K562 (cell line): ENCODE results near the gene RNF213. TPM values are rescaled to one million over a fixed set of nuclear protein-coding genes. Genes with fewer than 3 reads are reported as not detected.

Experiments
- ADNP ChIP-seq: fragments of 200-800 bp; sonication (Bioruptor generic); IDR thresholded peaks from 2 replicates; pipeline ENCODE4 v1.6.1; 2016; ENCODE audit warnings: missing genetic modification characterization, missing compliant biosample characterization
- CCNT2 ChIP-seq: IDR thresholded peaks from 2 replicates; pipeline ENCODE4 v1.6.1; 2011; ENCODE audit warnings: borderline replicate concordance, low read depth, mild to moderate bottlenecking, moderate library complexity, mixed read lengths, low read length; ENCODE audit not compliant: insufficient read length; ENCODE audit errors: extremely low read depth
- CTCFL ChIP-seq: IDR thresholded peaks from 2 replicates; pipeline ENCODE4 v1.6.1; 2011; ENCODE audit warnings: borderline replicate concordance, low read depth, mild to moderate bottlenecking, moderate library complexity, low read length; ENCODE audit not compliant: insufficient read depth, poor library complexity, severe bottlenecking
- DPF2 ChIP-seq: fragments of 450-650 bp; IDR thresholded peaks from 2 replicates; pipeline ENCODE4 v1.6.1; 2016
- HDAC1 ChIP-seq, 2 experiments: fragments of 450-650 bp; IDR thresholded peaks; 2 replicates each; pipeline ENCODE4 v1.6.1; 2016 to 2017; ENCODE audit warnings: inconsistent platforms in 1 of 2, mild to moderate bottlenecking in 1 of 2, moderate library complexity in 1 of 2
- KDM1A ChIP-seq, 2 experiments: fragments of 450-650 bp; IDR thresholded peaks; 2 replicates each; pipeline ENCODE4 v1.6.1; 2016; ENCODE audit warnings: mild to moderate bottlenecking in 2 of 2
- MAZ ChIP-seq, 2 experiments: fragments of 450-650 bp in 1 of 2; sonication (generic) in 1 of 2; formaldehyde crosslinking; IDR thresholded peaks in 1 of 2; conservative IDR thresholded peaks in 1 of 2; 2 replicates each; pipeline versions ENCODE4 v1.4.0 to v1.5.0; 2020; ENCODE audit warnings: mild to moderate bottlenecking in 1 of 2, missing genetic modification reagents in 1 of 2
- MTF1 ChIP-seq: fragments of 250-450 bp; sonication (Bioruptor Pico); IDR thresholded peaks from 2 replicates; pipeline ENCODE4 v1.9.0; 2021; ENCODE audit warnings: moderate library complexity, mild to moderate bottlenecking, inconsistent platforms, borderline replicate concordance
- NFXL1 ChIP-seq: fragments of 450-650 bp; formaldehyde crosslinking; IDR thresholded peaks from 2 replicates; pipeline ENCODE4 v1.4.0; 2021; ENCODE audit warnings: mild to moderate bottlenecking
- NRF1 ChIP-seq, 2 experiments: fragments of 450-650 bp; IDR thresholded peaks in 1 of 2; conservative IDR thresholded peaks in 1 of 2; 2 replicates each; pipeline ENCODE4 v1.6.1; 2014; ENCODE audit warnings: mild to moderate bottlenecking in 2 of 2
- POLR2A ChIP-seq: fragments of 450-650 bp; conservative IDR thresholded peaks from 2 replicates; pipeline ENCODE4 v1.6.1; 2016
- RAD51 ChIP-seq: fragments of 450-650 bp; IDR thresholded peaks from 2 replicates; pipeline ENCODE4 v1.7.1; 2016; ENCODE audit warnings: low read depth, mild to moderate bottlenecking, borderline replicate concordance
- RNF2 ChIP-seq: sonication (generic); IDR thresholded peaks from 2 replicates; pipeline ENCODE4 v1.6.1; 2016
- SMARCE1 ChIP-seq: fragments of 450-650 bp; IDR thresholded peaks from 2 replicates; pipeline ENCODE4 v1.7.1; 2016; ENCODE audit warnings: mild to moderate bottlenecking
- TEAD4 ChIP-seq, 2 experiments: sonication (generic) in 1 of 2; formaldehyde crosslinking in 1 of 2; IDR thresholded peaks; 2 replicates each; pipeline versions ENCODE4 v1.6.1 to v1.8.0; 2012 to 2022; ENCODE audit warnings: borderline replicate concordance in 1 of 2, inconsistent platforms in 1 of 2, low read length in 1 of 2, mild to moderate bottlenecking in 1 of 2, missing genetic modification reagents in 1 of 2
- ZBTB34 ChIP-seq: fragments of 250-450 bp; sonication (Bioruptor Pico); IDR thresholded peaks from 2 replicates; pipeline ENCODE4 v1.8.0; 2021; ENCODE audit warnings: mild to moderate bottlenecking, moderate library complexity
- ZKSCAN1 ChIP-seq: fragments of 150-350 bp; IDR thresholded peaks from 2 replicates; pipeline ENCODE4 v1.6.1; 2016; ENCODE audit warnings: low read depth, low read length
- ZNF184 ChIP-seq: sonication (generic); formaldehyde crosslinking; IDR thresholded peaks from 2 replicates; pipeline ENCODE4 v1.5.0; 2020; ENCODE audit warnings: missing genetic modification reagents
- ZNF274 ChIP-seq: IDR thresholded peaks from 2 replicates; pipeline ENCODE4 v1.6.1; 2011; ENCODE audit warnings: low read depth, mild to moderate bottlenecking, low read length, moderate library complexity, borderline replicate concordance
- ZNF436 ChIP-seq: fragments of 250-450, 450-650 bp; sonication (Bioruptor Pico); formaldehyde crosslinking; IDR thresholded peaks from 2 replicates; pipeline ENCODE4 v1.7.0; 2020; ENCODE audit warnings: mild to moderate bottlenecking
- polyA plus RNA-seq, 8 experiments: library from polyadenylated mRNA; depleted of rRNA in 4 of 8; stranded (reverse) in 5 of 8; unstranded in 3 of 8; fragments of >200 nt; fragmentation: Nextera tagmentation in 2 of 8; fragmentation: Illumina TruSeq in 1 of 8; extraction: Ambion mirVana in 2 of 8; extraction: Trizol in 1 of 8; gene quantifications; 2 replicates each; pipeline versions ENCODE4 v1.2.1 to v1.2.3, GENCODE V29; 2011 to 2014; ENCODE audit warnings: inconsistent platforms in 1 of 8, missing spikeins in 1 of 8
- total RNA-seq, 7 experiments: library from RNA; depleted of rRNA in 6 of 7; stranded (reverse); fragments of >200 nt in 6 of 7; fragmentation: Illumina TruSeq in 2 of 7; extraction: Trizol in 2 of 7; gene quantifications; 2 replicates each; pipeline versions ENCODE4 v1.2.1 to v1.2.3, GENCODE V29; 2011 to 2021; ENCODE audit warnings: low replicate concordance in 1 of 7

The RNF213 gene
- total and polyA plus RNA-seq, 9 of the 15 experiments (the other 6 are each of a cell fraction or from before 2014, with no cell fraction given), result 5.3 to 33.6 (median 17.9) TPM

- TF ChIP-seq CCNT2 (no peak), DPF2 (0 out of 2 replicates have a peak, but pooled peaks have one; percentile 34), KDM1A (IDR thresholded peaks at IDR 0.05) (no peak), RNF2 (0 out of 2 replicates have a peak, but pooled peaks have one; percentile 45), ZBTB34 (CRISPR knock-in tag) (no peak), ZNF274 (no peak), SMARCE1 (peak; percentile 25; the same call in 1 of the 2 replicates), NFXL1 (no peak), ZNF184 (CRISPR knock-in tag) (no peak), RAD51 (no peak), ADNP (tag) (peak; percentile 75; the same call in 1 of the 2 replicates), POLR2A (peak; percentile 41), MAZ (CRISPR knock-in tag; conservative IDR thresholded peaks at IDR 0.05 in 1 of 2, IDR thresholded peaks at IDR 0.05 in 1 of 2) (peak in 1 of 2 experiments; percentile 45; a peak in 1 of 4 replicates), MTF1 (no peak), NRF1 (conservative IDR thresholded peaks at IDR 0.05 in 1 of 2, IDR thresholded peaks at IDR 0.05 in 1 of 2) (0 out of 4 replicates have a peak, but pooled peaks of 1 of the 2 experiments have one; percentile 9), TEAD4 (IDR thresholded peaks at IDR 0.05; ENCODE audit: low read length) (peak; percentile 16; the same call in 1 of the 2 replicates), TEAD4 (CRISPR knock-in tag; IDR thresholded peaks at IDR 0.05; ENCODE audit: borderline replicate concordance) (no peak), CTCFL (no peak), ZKSCAN1 (0 out of 2 replicates have a peak, but pooled peaks have one; percentile 4), ZNF436 (no peak), HDAC1 (IDR thresholded peaks at IDR 0.05) (0 out of 4 replicates have a peak, but pooled peaks of 1 of the 2 experiments have one; percentile 41)
Observed at GRCh38 chr17:80261159-80261894, 675 bp downstream of the RNF213 start (continued).
